ENCODE results near the gene PCDHGA10. TPM values are rescaled to one million over a fixed set of nuclear protein-coding genes. Genes with fewer than 3 reads are reported as not detected.
A peak's percentile ranks its signal among the peaks of the same experiment; 100 is the strongest.

Gene PCDHGA10
- total RNA-seq, 2 experiments from 2014 or later, result 3.9 to 4.9 TPM

DNA sequence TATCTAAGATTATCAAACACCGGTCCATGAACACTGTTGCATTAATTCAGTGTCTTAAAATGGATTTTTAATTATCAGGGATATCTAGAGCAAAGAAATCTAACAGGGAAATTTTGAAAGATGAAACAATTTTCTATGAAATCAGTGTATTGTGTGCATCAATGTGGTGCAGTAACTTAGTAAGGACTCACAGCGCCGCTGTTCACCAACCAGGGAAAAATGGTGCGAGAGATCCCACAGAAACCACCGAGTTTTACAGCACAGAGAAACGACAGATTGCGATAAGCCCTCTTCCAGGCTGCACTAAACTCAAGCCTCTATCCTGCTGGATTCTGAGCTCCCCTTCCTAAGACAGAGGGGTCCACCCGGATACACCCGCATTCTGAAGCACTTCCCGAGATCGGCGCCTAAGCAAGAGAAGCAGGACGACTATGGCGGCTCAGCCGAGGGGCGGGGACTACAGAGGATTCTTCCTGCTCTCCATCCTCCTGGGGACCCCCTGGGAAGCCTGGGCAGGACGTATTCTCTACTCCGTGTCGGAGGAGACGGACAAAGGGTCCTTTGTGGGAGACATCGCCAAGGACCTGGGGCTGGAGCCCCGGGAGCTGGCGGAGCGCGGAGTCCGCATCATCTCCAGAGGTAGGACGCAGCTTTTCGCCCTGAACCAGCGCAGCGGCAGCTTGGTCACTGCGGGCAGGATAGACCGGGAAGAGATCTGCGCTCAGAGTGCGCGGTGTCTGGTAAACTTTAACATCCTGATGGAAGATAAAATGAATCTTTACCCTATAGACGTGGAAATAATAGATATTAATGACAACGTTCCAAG, 30.1 kb upstream of the PCDHGA10 start, which contains the start of gene PCDHGA7:
PCDHGA7 (plus strand) TSS at position 274 of the 826 bp plus-strand sequence; CDS start at position 432, 158 bp downstream.
- no peak within 1 kb of the TSS for H3K27ac ChIP-seq (ENCODE audit: low read depth, low read length, poor library complexity, severe bottlenecking)
- TF ChIP-seq, protein P1, sequence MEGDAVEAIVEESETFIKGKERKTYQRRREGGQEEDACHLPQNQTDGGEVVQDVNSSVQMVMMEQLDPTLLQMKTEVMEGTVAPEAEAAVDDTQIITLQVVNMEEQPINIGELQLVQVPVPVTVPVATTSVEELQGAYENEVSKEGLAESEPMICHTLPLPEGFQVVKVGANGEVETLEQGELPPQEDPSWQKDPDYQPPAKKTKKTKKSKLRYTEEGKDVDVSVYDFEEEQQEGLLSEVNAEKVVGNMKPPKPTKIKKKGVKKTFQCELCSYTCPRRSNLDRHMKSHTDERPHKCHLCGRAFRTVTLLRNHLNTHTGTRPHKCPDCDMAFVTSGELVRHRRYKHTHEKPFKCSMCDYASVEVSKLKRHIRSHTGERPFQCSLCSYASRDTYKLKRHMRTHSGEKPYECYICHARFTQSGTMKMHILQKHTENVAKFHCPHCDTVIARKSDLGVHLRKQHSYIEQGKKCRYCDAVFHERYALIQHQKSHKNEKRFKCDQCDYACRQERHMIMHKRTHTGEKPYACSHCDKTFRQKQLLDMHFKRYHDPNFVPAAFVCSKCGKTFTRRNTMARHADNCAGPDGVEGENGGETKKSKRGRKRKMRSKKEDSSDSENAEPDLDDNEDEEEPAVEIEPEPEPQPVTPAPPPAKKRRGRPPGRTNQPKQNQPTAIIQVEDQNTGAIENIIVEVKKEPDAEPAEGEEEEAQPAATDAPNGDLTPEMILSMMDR (conservative IDR thresholded peaks at IDR 0.05; ENCODE audit: low read length), result peak; percentile 76
- TF ChIP-seq EZH2phosphoT487 (IDR thresholded peaks at IDR 0.05; ENCODE audit: borderline replicate concordance, low read depth, low read length), result no peak
- H3K4me1 ChIP-seq (ENCODE audit: insufficient read depth, low read length, poor library complexity, severe bottlenecking), result no peaks in the 10 kb centered on the region
- no peaks in the 10 kb centered on the region for H3K79me2 ChIP-seq (ENCODE audit: insufficient read depth, low read depth, low read length)
- H2AFZ ChIP-seq (ENCODE audit: low read length), result peak within 1 kb of the TSS; percentile 57
- DNase-seq (ENCODE audit: low spot score), result peak; percentile 59
- no peaks in the 10 kb centered on the region for H4K20me1 ChIP-seq (ENCODE audit: insufficient read depth, low read length)
- H3K4me3 ChIP-seq (ENCODE audit: low read depth, low read length, poor library complexity, severe bottlenecking), result peak within 1 kb of the TSS; percentile 68
- BruUV-seq (replicated peaks), result TSS peak; percentile 35
- CTCF ChIA-PET (ENCODE audit: unreplicated experiment), result interaction anchor here (0.7 kb wide), 2 partner anchors 33 to 181 kb away, joined by 3 to 5 read pairs; partner anchors contain the start of gene PCDHGB1
- H3K36me3 ChIP-seq (ENCODE audit: insufficient read depth, low read length), result no peaks in the 10 kb centered on the region
- no peaks in the 10 kb centered on the region for H3K9me3 ChIP-seq (ENCODE audit: low read length)
- peak within 1 kb of the TSS; percentile 61 for H3K4me2 ChIP-seq (ENCODE audit: low read length)
- no peaks in the 10 kb centered on the region for H3K9me2 ChIP-seq (ENCODE audit: insufficient read depth, low read length)
- POLR2A ChIA-PET, result interaction anchor here (0.5 to 0.9 kb wide), 2 partner anchors 8 to 80 kb away, joined by 3 read pairs; no protein-coding TSS in a partner anchor
- intact Hi-C loops (cut with micrococcal nuclease; ENCODE audit: unreplicated experiment), result no loop called here

DNA sequence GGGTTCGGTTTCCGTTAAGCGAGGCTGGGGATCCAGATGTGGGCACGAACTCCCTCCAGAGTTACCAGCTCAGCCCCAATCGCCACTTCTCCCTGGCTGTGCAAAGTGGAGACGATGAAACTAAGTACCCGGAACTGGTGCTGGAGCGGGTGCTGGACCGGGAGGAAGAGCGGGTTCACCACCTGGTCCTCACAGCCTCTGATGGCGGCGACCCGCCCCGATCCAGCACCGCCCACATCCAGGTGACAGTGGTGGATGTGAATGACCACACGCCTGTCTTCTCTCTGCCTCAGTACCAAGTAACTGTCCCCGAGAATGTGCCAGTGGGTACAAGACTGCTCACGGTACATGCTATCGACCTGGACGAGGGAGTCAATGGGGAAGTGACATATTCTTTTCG, 29.4 kb upstream of the PCDHGA10 start:
- H3K36me3 ChIP-seq (ENCODE audit: insufficient read depth, low read length), result no peaks in the 10 kb centered on the region
- no peak overlapping the region for H3K27ac ChIP-seq (ENCODE audit: low read depth, low read length, poor library complexity, severe bottlenecking)
- no peaks in the 10 kb centered on the region for H3K9me2 ChIP-seq (ENCODE audit: insufficient read depth, low read length)
- H3K4me3 ChIP-seq (ENCODE audit: low read depth, low read length, poor library complexity, severe bottlenecking), result peak overlapping the region; percentile 68
- H3K4me2 ChIP-seq (ENCODE audit: low read length), result peak overlapping the region; percentile 61
- POLR2A ChIA-PET, result no interaction called here
- intact Hi-C loops (cut with micrococcal nuclease; ENCODE audit: unreplicated experiment), result no loop called here
- no peaks in the 10 kb centered on the region for H4K20me1 ChIP-seq (ENCODE audit: insufficient read depth, low read length)
- H2AFZ ChIP-seq (ENCODE audit: low read length), result peak overlapping the region; percentile 57; the same call in 1 of the 2 replicates
- TF ChIP-seq, protein P1 (conservative IDR thresholded peaks at IDR 0.05; ENCODE audit: low read length), result no peak
- no peak for TF ChIP-seq EZH2phosphoT487 (IDR thresholded peaks at IDR 0.05; ENCODE audit: borderline replicate concordance, low read depth, low read length)
- no peak for DNase-seq (ENCODE audit: low spot score)
- no peaks in the 10 kb centered on the region for H3K79me2 ChIP-seq (ENCODE audit: insufficient read depth, low read depth, low read length)
- CTCF ChIA-PET (ENCODE audit: unreplicated experiment), result interaction anchor here (0.7 kb wide), 2 partner anchors 33 to 181 kb away, joined by 3 to 5 read pairs; partner anchors contain the start of gene PCDHGB1
- no peaks in the 10 kb centered on the region for H3K4me1 ChIP-seq (ENCODE audit: insufficient read depth, low read length, poor library complexity, severe bottlenecking)
- H3K9me3 ChIP-seq (ENCODE audit: low read length), result no peaks in the 10 kb centered on the region
- no TSS peak for BruUV-seq (replicated peaks)

Measured in OCI-LY7 (cell line).